A673 (cell line): ENCODE data around the gene TUT1. TPM values are rescaled to one million over a fixed set of nuclear protein-coding genes. Genes with fewer than 3 reads are reported as not detected.
A peak's percentile ranks its signal among the peaks of the same experiment; 100 is the strongest.

Experiments
- BruUV-seq: library from RNA; stranded (reverse); fragments of 400-500 nt; replicated peaks from 2 replicates; lab custom pipeline; 2021; lab: Mats Ljungman, UMichigan
- CTCF ChIA-PET: fragments of 300-600 bp; sonication (Branson Sonifier 250); formaldehyde crosslinking; loops from one replicate; lab custom pipeline; 2022; ENCODE audit warnings: antibody characterized with exemption; lab: Charles Lee
- POLR2A ChIA-PET: fragments of 300-600 bp; sonication (Branson Sonifier 250); formaldehyde crosslinking; loops from one replicate; lab custom pipeline; 2022; ENCODE audit warnings: antibody characterized with exemption; ENCODE audit not compliant: low non-redundant PET; lab: Charles Lee
- DNase-seq: peaks from one replicate; pipeline ENCODE4 v3.0.0-alpha.2; 2015; ENCODE audit warnings: low spot score
- H3K27ac ChIP-seq: fragments of 200-600 bp; sonication (generic); 2 replicates; pipeline ENCODE4 v1.5.1; 2016; ENCODE audit warnings: mixed run types, low read depth, mild to moderate bottlenecking, mixed read lengths, antibody characterized with exemption, low read length; ENCODE audit not compliant: poor library complexity, severe bottlenecking
- H3K27me3 ChIP-seq: fragments of 200-600 bp; sonication (generic); replicated peaks from 2 replicates; pipeline ENCODE4 v1.6.1; 2017; ENCODE audit warnings: mixed run types, low read depth, mild to moderate bottlenecking, mixed read lengths, antibody characterized with exemption, low read length; ENCODE audit not compliant: insufficient read depth, poor library complexity
- H3K36me3 ChIP-seq: fragments of 200-600 bp; sonication (generic); 2 replicates; pipeline ENCODE4 v1.6.1; 2016; ENCODE audit warnings: mixed run types, mild to moderate bottlenecking, mixed read lengths, antibody characterized with exemption, low read length; ENCODE audit not compliant: insufficient read depth, poor library complexity, severe bottlenecking
- H3K4me1 ChIP-seq: fragments of 200-600 bp; sonication (generic); 2 replicates; pipeline ENCODE4 v1.6.1; 2017; ENCODE audit warnings: mixed run types, mild to moderate bottlenecking, mixed read lengths, antibody characterized with exemption, low read length; ENCODE audit not compliant: insufficient read depth, poor library complexity, severe bottlenecking
- H3K4me3 ChIP-seq: fragments of 200-600 bp; sonication (generic); 2 replicates; pipeline ENCODE4 v1.5.1; 2016; ENCODE audit warnings: low read depth, mixed run types, mild to moderate bottlenecking, mixed read lengths, low read length; ENCODE audit not compliant: poor library complexity, severe bottlenecking
- H3K9me3 ChIP-seq: fragments of 200-600 bp; sonication (generic); 2 replicates; pipeline ENCODE4 v1.6.1; 2016; ENCODE audit warnings: mixed run types, low read depth, mild to moderate bottlenecking, mixed read lengths, antibody characterized with exemption, low read length; ENCODE audit not compliant: poor library complexity, severe bottlenecking
- EZH2 ChIP-seq: fragments of 200-600 bp; sonication (generic); IDR thresholded peaks from 2 replicates; pipeline ENCODE4 v1.6.1; 2017; ENCODE audit warnings: borderline replicate concordance, low read depth, mild to moderate bottlenecking, mixed read lengths, antibody characterized with exemption, low read length; ENCODE audit not compliant: poor library complexity, severe bottlenecking
- intact Hi-C: fragments of 100-400 bp; cut with micrococcal nuclease; formaldehyde crosslinking; loops from one replicate; pipeline ENCODE4 v1.10.0; 2022; ENCODE audit not compliant: unreplicated experiment
- total RNA-seq: library from RNA; stranded (reverse); gene quantifications from 2 replicates; pipeline ENCODE4 v1.2.3, GENCODE V29; 2021
- TF ChIP-seq, protein P1 (sequence below): fragments of 300-800, 200-600 bp; sonication (generic); conservative IDR thresholded peaks from 2 replicates; pipeline ENCODE4 v1.5.1; 2017; ENCODE audit warnings: low read depth, mild to moderate bottlenecking, antibody characterized with exemption, low read length, moderate library complexity, mixed read lengths

The TUT1 gene
- total RNA-seq, 1 experiment from 2014 or later: 27.6 TPM

DNA sequence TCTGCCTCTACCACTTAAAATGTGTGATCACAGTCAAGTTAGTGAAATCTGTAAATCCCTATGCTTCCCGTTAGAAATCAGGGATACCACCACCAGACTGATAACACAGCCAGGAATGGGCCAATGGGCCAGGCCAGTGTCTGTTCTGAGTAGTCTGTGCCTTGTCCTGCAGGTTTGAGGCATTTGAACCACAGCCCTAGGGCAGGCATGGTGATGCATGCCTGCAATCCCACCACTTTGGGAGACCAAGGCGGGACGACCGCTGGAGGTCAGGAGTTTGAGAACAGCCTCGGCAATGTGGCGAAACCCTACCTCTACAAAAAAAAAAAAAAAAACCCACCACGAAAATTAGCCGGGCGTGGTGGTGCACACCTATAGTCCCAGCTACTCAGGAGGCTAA lies 32.7 kb downstream of the TUT1 start:
- ChIA-PET POLR2A (interaction anchor here (0.6 to 0.7 kb wide), 2 partner anchors 33 to 134 kb away, joined by 3 to 5 read pairs; partner anchors contain the start of gene TUT1), CTCF (interaction anchor here (0.7 to 3.1 kb wide), 4 partner anchors 15 to 164 kb away, joined by 3 to 41 read pairs (median 16); partner anchors contain the start of gene EEF1G)
- Histone ChIP-seq H3K27ac (peak overlapping the region; percentile 79), H3K36me3 (peaks cover 70% of the 10 kb centered on the region), H3K27me3 (no peaks in the 10 kb centered on the region), H3K4me1 (peaks cover 66% of the 10 kb centered on the region), H3K9me3 (no peaks in the 10 kb centered on the region), H3K4me3 (no peak overlapping the region)
- no peak for DNase-seq
- intact Hi-C loops: no loop called here
- no TSS peak for BruUV-seq
- TF ChIP-seq, protein P1, sequence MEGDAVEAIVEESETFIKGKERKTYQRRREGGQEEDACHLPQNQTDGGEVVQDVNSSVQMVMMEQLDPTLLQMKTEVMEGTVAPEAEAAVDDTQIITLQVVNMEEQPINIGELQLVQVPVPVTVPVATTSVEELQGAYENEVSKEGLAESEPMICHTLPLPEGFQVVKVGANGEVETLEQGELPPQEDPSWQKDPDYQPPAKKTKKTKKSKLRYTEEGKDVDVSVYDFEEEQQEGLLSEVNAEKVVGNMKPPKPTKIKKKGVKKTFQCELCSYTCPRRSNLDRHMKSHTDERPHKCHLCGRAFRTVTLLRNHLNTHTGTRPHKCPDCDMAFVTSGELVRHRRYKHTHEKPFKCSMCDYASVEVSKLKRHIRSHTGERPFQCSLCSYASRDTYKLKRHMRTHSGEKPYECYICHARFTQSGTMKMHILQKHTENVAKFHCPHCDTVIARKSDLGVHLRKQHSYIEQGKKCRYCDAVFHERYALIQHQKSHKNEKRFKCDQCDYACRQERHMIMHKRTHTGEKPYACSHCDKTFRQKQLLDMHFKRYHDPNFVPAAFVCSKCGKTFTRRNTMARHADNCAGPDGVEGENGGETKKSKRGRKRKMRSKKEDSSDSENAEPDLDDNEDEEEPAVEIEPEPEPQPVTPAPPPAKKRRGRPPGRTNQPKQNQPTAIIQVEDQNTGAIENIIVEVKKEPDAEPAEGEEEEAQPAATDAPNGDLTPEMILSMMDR: no peak
- TF ChIP-seq EZH2: no peak

DNA sequence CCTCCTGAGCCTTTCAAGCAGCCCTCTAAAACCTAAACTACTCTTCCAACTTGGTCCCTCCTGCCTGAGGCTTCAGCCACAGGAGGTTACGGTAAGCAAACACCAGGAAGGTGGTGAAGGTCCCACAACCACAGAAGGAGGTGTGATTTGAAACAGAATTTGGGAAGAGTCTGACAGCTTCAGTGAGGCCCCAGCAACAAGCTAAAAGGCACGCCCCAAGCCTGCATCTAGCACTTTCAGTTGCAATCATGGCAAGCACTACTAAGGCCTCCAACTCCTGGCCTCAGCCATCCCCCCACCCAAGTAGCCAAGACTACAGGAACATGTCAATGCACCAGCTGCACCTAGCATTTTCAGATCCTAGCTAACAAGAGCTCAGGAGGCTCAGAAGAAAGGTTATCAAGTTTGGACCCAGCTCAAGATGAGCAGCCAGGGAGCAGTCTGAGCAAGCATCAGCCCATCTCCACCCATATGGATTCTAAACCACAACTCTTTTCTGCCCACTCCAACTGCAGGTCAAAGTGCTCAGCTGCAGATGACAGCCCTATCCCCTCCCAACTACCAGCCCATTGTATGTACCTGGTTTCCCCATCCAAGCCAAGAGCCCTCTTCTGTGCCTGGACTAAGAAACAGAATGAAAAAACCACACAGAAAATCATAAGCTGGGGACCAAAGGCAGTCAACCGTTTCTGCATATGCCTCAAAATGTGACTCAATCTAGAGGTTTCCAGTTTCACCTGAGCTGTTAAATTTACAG lies 34.3 kb downstream of the TUT1 start:
- H3K27ac ChIP-seq: peak overlapping the region; percentile 77
- intact Hi-C loops: no loop called here
- ChIA-PET CTCF (interaction anchor here (0.7 to 0.8 kb wide), 2 partner anchors 14 to 132 kb away, joined by 3 read pairs; no protein-coding TSS in a partner anchor), POLR2A (interaction anchor here (0.7 kb wide), 1 partner anchor 606 kb away, joined by 4 read pairs; no protein-coding TSS in a partner anchor)
- no TSS peak for BruUV-seq
- peaks cover 83% of the 10 kb centered on the region for H3K4me1 ChIP-seq
- no peak for DNase-seq
- no peaks in the 10 kb centered on the region for H3K27me3 ChIP-seq
- no peak for TF ChIP-seq EZH2
- TF ChIP-seq, protein P1: no peak
- peaks cover 53% of the 10 kb centered on the region for H3K36me3 ChIP-seq
- H3K9me3 ChIP-seq: no peaks in the 10 kb centered on the region
- H3K4me3 ChIP-seq: no peak overlapping the region

DNA sequence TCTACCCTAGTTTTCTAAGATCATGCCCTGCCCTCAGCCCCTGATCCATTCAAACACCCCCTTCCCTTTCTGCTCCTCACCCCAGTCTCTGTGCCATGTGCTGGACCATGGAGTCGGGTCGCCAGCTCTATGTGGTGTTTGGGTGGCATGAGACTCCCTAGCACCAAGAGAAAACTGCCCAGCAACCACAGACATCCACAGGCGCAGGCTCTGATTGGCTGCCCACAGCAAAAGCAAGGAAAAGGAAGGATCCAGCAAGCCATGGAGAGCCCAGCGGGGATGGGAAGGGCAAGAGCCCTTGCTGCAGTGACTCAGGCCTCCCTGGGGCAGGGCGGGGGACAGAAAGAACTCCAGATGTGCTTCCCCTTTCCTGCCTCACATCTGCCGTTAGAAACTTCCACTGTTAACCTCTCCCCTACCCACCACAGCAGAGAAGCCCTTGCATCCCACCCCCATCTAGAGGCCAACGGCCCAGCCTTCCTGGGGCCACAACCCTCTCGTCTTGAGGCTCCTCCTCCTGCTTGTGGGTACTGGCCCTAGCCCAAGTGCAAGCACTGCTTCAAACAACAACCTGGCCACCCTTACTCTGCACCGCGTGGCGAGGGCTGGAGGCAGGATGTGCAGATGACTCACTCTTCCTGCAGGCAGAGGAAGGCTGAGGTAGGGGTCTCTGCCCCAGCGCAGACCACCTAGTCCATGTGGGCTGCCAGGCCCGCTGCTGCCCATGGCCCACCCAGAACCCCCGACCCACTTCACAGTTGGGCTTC lies 35.0 kb downstream of the TUT1 start:
- BruUV-seq: no TSS peak
- CTCF ChIA-PET: interaction anchor here (0.8 to 1.2 kb wide), 2 partner anchors 14 to 132 kb away, joined by 3 to 4 read pairs; no protein-coding TSS in a partner anchor
- peak; percentile 91 for DNase-seq
- POLR2A ChIA-PET: no interaction called here
- intact Hi-C loops: no loop called here
- no peaks in the 10 kb centered on the region for H3K27me3 ChIP-seq
- TF ChIP-seq EZH2: no peak
- TF ChIP-seq, protein P1: no peak
- H3K36me3 ChIP-seq: peaks cover 46% of the 10 kb centered on the region
- peaks cover 88% of the 10 kb centered on the region for H3K4me1 ChIP-seq
- peak overlapping the region; percentile 77 for H3K27ac ChIP-seq
- no peaks in the 10 kb centered on the region for H3K9me3 ChIP-seq
- no peak overlapping the region for H3K4me3 ChIP-seq
